Measurements from ENCODE around the gene ABI3BP. TPM values are rescaled to one million over a fixed set of nuclear protein-coding genes. Genes with fewer than 3 reads are reported as not detected.

ABI3BP gene
- total RNA-seq, 1 experiment from 2014 or later = 0.15 TPM

GRCh38 chr3:101026881-101027280 is 33.7 kb upstream of the ABI3BP start:
- POLR2A ChIA-PET = no interaction called here
- CTCF ChIA-PET = no interaction called here
- intact Hi-C loops (cut with micrococcal nuclease) = no loop called here
- H3K9me3 ChIP-seq (ENCODE audit: control insufficient read depth in 1 of 2, insufficient read depth in 1 of 2, low read depth in 1 of 2, low read length in 2 of 2) = no peaks in the 10 kb centered on the region
- no peaks in the 10 kb centered on the region for H3K79me2 ChIP-seq (ENCODE audit: insufficient read depth, low read length)
- no TSS peak for BruUV-seq (replicated peaks)
- H3K4me3 ChIP-seq (replicated peaks in 1 of 2; ENCODE audit: low read depth in 1 of 2, low read length in 2 of 2) = no peak overlapping the region
- H3K36me3 ChIP-seq (ENCODE audit: control insufficient read depth in 1 of 2, insufficient read depth in 2 of 2, low read length in 2 of 2) = no peaks in the 10 kb centered on the region
- DNase-seq (ENCODE audit: low read depth, low spot score) (no peak), ATAC-seq (no peak)
- H3K27ac ChIP-seq (ENCODE audit: low read depth, low read length) = no peak overlapping the region
- no peak overlapping the region for H3K4me2 ChIP-seq (ENCODE audit: low read length)
- no peaks in the 10 kb centered on the region for H3K9me2 ChIP-seq (ENCODE audit: insufficient read depth)
- no peak overlapping the region for H2AFZ ChIP-seq (ENCODE audit: low read depth, low read length, poor library complexity, severe bottlenecking)
- H4K20me1 ChIP-seq (ENCODE audit: insufficient read depth) = no peaks in the 10 kb centered on the region
- H3K27me3 ChIP-seq (ENCODE audit: insufficient read depth, low read length) = no peaks in the 10 kb centered on the region
- RAD21 ChIA-PET (ENCODE audit: low non-redundant PET in 1 of 2, low total read pairs in 2 of 2, uncharacterized antibody in 2 of 2, unreplicated experiment in 2 of 2) = no interaction called here
- no peak for TF ChIP-seq CEBPB (IDR thresholded peaks at IDR 0.05; ENCODE audit: low read depth)
- no peak for TF ChIP-seq CBX3 (IDR thresholded peaks at IDR 0.05; ENCODE audit: low read depth)
- TF ChIP-seq FOSL1 (IDR thresholded peaks at IDR 0.05; ENCODE audit: low read depth) = no peak
- no peak for TF ChIP-seq TCF7L2 (IDR thresholded peaks at IDR 0.05; ENCODE audit: borderline replicate concordance, extremely low read depth, insufficient read depth, insufficient read length)
- no peak for TF ChIP-seq ELF1 (IDR thresholded peaks at IDR 0.05; ENCODE audit: borderline replicate concordance, low read depth)
- no peak for TF ChIP-seq ATF3 (IDR thresholded peaks at IDR 0.05)
- TF ChIP-seq SRF (IDR thresholded peaks at IDR 0.05; ENCODE audit: low read depth) = no peak
- TF ChIP-seq EGR1 (IDR thresholded peaks at IDR 0.05; ENCODE audit: low read depth) = no peak
- no peak for TF ChIP-seq SIN3A (IDR thresholded peaks at IDR 0.05; ENCODE audit: low read depth)
- no peak for TF ChIP-seq CTCF (IDR thresholded peaks at IDR 0.05 in 2 of 3, conservative IDR thresholded peaks at IDR 0.05 in 1 of 3; ENCODE audit: borderline replicate concordance in 1 of 3, insufficient read depth in 1 of 3, low read depth in 2 of 3, low read length in 2 of 3)
- TF ChIP-seq EZH2phosphoT487 (IDR thresholded peaks at IDR 0.05; ENCODE audit: borderline replicate concordance) = no peak
- TF ChIP-seq EZH2 (IDR thresholded peaks at IDR 0.05) = no peak
- TF ChIP-seq ZNF274 (IDR thresholded peaks at IDR 0.05; ENCODE audit: low read depth, low read length) = no peak
- no peak for TF ChIP-seq SP1 (IDR thresholded peaks at IDR 0.05; ENCODE audit: low read depth)
- TF ChIP-seq ZFX (IDR thresholded peaks at IDR 0.05) = no peak
- no peaks in the 10 kb centered on the region for H3K4me1 ChIP-seq (ENCODE audit: control insufficient read depth in 1 of 2, insufficient read depth in 2 of 2, low read length in 2 of 2)
- no peak overlapping the region for H3K9ac ChIP-seq (ENCODE audit: low read length)
